K562 (cell line): ENCODE results near the gene S100P. TPM values are rescaled to one million over a fixed set of nuclear protein-coding genes. Genes with fewer than 3 reads are reported as not detected.
A peak's percentile ranks its signal among the peaks of the same experiment; 100 is the strongest.

Experiments used
- BRD9 ChIP-seq: fragments of 450-650 bp; IDR thresholded peaks from 2 replicates; pipeline ENCODE4 v1.6.1; 2018; ENCODE audit warnings: low read depth; ENCODE audit not compliant: partially characterized antibody
- C11orf30 ChIP-seq: fragments of 450-650 bp; IDR thresholded peaks from 2 replicates; pipeline ENCODE4 v1.6.1; 2016; ENCODE audit warnings: low read depth, mild to moderate bottlenecking
- DPF2 ChIP-seq: fragments of 450-650 bp; IDR thresholded peaks from 2 replicates; pipeline ENCODE4 v1.6.1; 2016
- EHMT2 ChIP-seq: fragments of 450-650 bp; IDR thresholded peaks from 2 replicates; pipeline ENCODE4 v1.6.1; 2018; ENCODE audit warnings: antibody characterized with exemption
- FOXM1 ChIP-seq, 2 experiments: fragments of 450-650 bp in 1 of 2; sonication (generic) in 1 of 2; formaldehyde crosslinking in 1 of 2; IDR thresholded peaks; 2 replicates each; pipeline versions ENCODE4 v1.6.1 to v1.9.0; 2017 to 2022; ENCODE audit warnings: low read depth in 2 of 2, mild to moderate bottlenecking in 2 of 2, missing genetic modification reagents in 1 of 2, moderate library complexity in 1 of 2
- GMEB1 ChIP-seq: fragments of 250-450 bp; sonication (Bioruptor Pico); IDR thresholded peaks from 2 replicates; pipeline ENCODE4 v1.4.0; 2020; ENCODE audit warnings: mild to moderate bottlenecking
- IRF1 ChIP-seq: sonication (generic); formaldehyde crosslinking; IDR thresholded peaks from 2 replicates; pipeline ENCODE4 v1.8.0; 2022; ENCODE audit warnings: missing genetic modification reagents, mild to moderate bottlenecking, borderline replicate concordance
- KDM5B ChIP-seq: fragments of 200-600 bp; sonication (generic); IDR thresholded peaks from 2 replicates; pipeline ENCODE4 v1.6.1; 2012; ENCODE audit warnings: low read depth, mild to moderate bottlenecking, moderate library complexity, low read length, control low read depth, inconsistent platforms; ENCODE audit not compliant: insufficient replicate concordance
- KLF6 ChIP-seq: fragments of 250-450 bp; sonication (Bioruptor Pico); IDR thresholded peaks from 2 replicates; pipeline ENCODE4 v1.4.0; 2020; ENCODE audit warnings: mild to moderate bottlenecking, moderate library complexity, borderline replicate concordance
- MAFK ChIP-seq: IDR thresholded peaks from 2 replicates; pipeline ENCODE4 v1.6.1; 2011; ENCODE audit warnings: low read length, improper control_type of control experiment
- MTA3 ChIP-seq: fragments of 450-650 bp; formaldehyde crosslinking; IDR thresholded peaks from 2 replicates; pipeline ENCODE4 v1.6.1; 2017; ENCODE audit warnings: mild to moderate bottlenecking, borderline replicate concordance
- NBN ChIP-seq: fragments of 450-650 bp; IDR thresholded peaks from 2 replicates; pipeline ENCODE4 v1.6.1; 2016; ENCODE audit warnings: low read depth, mild to moderate bottlenecking
- NFRKB ChIP-seq: fragments of 450-650 bp; IDR thresholded peaks from 2 replicates; pipeline ENCODE4 v1.6.1; 2016; ENCODE audit warnings: low read depth
- NFYB ChIP-seq: IDR thresholded peaks from 2 replicates; pipeline ENCODE4 v1.6.1; 2011; ENCODE audit warnings: mild to moderate bottlenecking, moderate library complexity; ENCODE audit not compliant: insufficient read length; ENCODE audit errors: extremely low read depth
- POLR2A ChIP-seq: fragments of 450-650 bp; conservative IDR thresholded peaks from 2 replicates; pipeline ENCODE4 v1.6.1; 2016
- RFX1 ChIP-seq: fragments of 450-650 bp; IDR thresholded peaks from 2 replicates; pipeline ENCODE4 v1.6.1; 2016; ENCODE audit warnings: mild to moderate bottlenecking, moderate library complexity
- TGIF2 ChIP-seq: sonication (generic); formaldehyde crosslinking; IDR thresholded peaks from 2 replicates; pipeline ENCODE4 v1.8.1; 2022; ENCODE audit warnings: mild to moderate bottlenecking, missing genetic modification reagents, moderate library complexity
- ZBTB12 ChIP-seq: fragments of 250-450 bp; sonication (Bioruptor Pico); IDR thresholded peaks from 2 replicates; pipeline ENCODE4 v1.4.0; 2020
- ZFP1 ChIP-seq: fragments of 450-650 bp; formaldehyde crosslinking; IDR thresholded peaks from 2 replicates; pipeline ENCODE4 v1.4.0; 2020; ENCODE audit warnings: mild to moderate bottlenecking, mixed read lengths
- ZNF282 ChIP-seq: sonication (generic); formaldehyde crosslinking; IDR thresholded peaks from 2 replicates; pipeline ENCODE4 v1.8.1; 2023; ENCODE audit warnings: missing genetic modification reagents
- ZNF518B ChIP-seq: fragments of 250-450 bp; sonication (Bioruptor Pico); IDR thresholded peaks from 2 replicates; pipeline ENCODE4 v1.5.0; 2021; ENCODE audit warnings: mild to moderate bottlenecking, moderate library complexity
- ZNF644 ChIP-seq: fragments of 200-800 bp; sonication (Bioruptor generic); IDR thresholded peaks from 2 replicates; pipeline ENCODE4 v1.6.1; 2016; ENCODE audit warnings: low read depth, missing genetic modification characterization, missing compliant biosample characterization
- polyA plus RNA-seq, 8 experiments: library from polyadenylated mRNA; depleted of rRNA in 4 of 8; stranded (reverse) in 5 of 8; unstranded in 3 of 8; fragments of >200 nt; fragmentation: Nextera tagmentation in 2 of 8; fragmentation: Illumina TruSeq in 1 of 8; extraction: Ambion mirVana in 2 of 8; extraction: Trizol in 1 of 8; gene quantifications; 2 replicates each; pipeline versions ENCODE4 v1.2.1 to v1.2.3, GENCODE V29; 2011 to 2014; ENCODE audit warnings: inconsistent platforms in 1 of 8, missing spikeins in 1 of 8
- total RNA-seq, 7 experiments: library from RNA; depleted of rRNA in 6 of 7; stranded (reverse); fragments of >200 nt in 6 of 7; fragmentation: Illumina TruSeq in 2 of 7; extraction: Trizol in 2 of 7; gene quantifications; 2 replicates each; pipeline versions ENCODE4 v1.2.1 to v1.2.3, GENCODE V29; 2011 to 2021; ENCODE audit warnings: low replicate concordance in 1 of 7

Gene S100P
- total and polyA plus RNA-seq, 9 of the 15 experiments (the other 6 are each of a cell fraction or from before 2014, with no cell fraction given) = 4.1 to 23.8 (median 7.5) TPM

GRCh38 chr4:6730603-6731317 is 37.1 kb downstream of the S100P start (continued):
- TF ChIP-seq IRF1 (CRISPR knock-in tag) (no peak), ZNF518B (CRISPR knock-in tag) (no peak), DPF2 (peak; percentile 98), MAFK (no peak; the same call in 1 of the 2 replicates), POLR2A (peak; percentile 78), NBN (peak; percentile 89), KDM5B (peak; percentile 70), FOXM1 (IDR thresholded peaks at IDR 0.05; ENCODE audit: low read depth) (peak; percentile 94), FOXM1 (CRISPR knock-in tag; IDR thresholded peaks at IDR 0.05; ENCODE audit: low read depth) (no peak), NFYB (peak; percentile 13), RFX1 (no peak), ZNF282 (no peak), MTA3 (peak; percentile 92), NFRKB (no peak), ZFP1 (CRISPR knock-in tag) (no peak), GMEB1 (CRISPR knock-in tag) (0 out of 2 replicates have a peak, but pooled peaks have one; percentile 7), ZNF644 (tag) (peak; percentile 73; the same call in 1 of the 2 replicates), KLF6 (CRISPR knock-in tag) (no peak; the same call in 1 of the 2 replicates), ZBTB12 (CRISPR knock-in tag) (peak; percentile 37; the same call in 1 of the 2 replicates), C11orf30 (no peak), EHMT2 (no peak), TGIF2 (CRISPR knock-in tag) (no peak), BRD9 (peak; percentile 14)
